OCI-LY3 (cell line): ENCODE data around the gene TMEM255B.

Experiments used
- CTCF ChIP-seq: fragments of 200-600, 300-600 bp; sonication (generic); IDR thresholded peaks from 2 replicates; pipeline ENCODE4 v1.5.1; 2014; ENCODE audit warnings: antibody characterized with exemption, low read length, low read depth
- EZH2phosphoT487 ChIP-seq: fragments of 200-600 bp; shearing (Covaris generic); IDR thresholded peaks from 2 replicates; pipeline ENCODE4 v1.6.1; 2018; ENCODE audit warnings: antibody characterized with exemption, mixed run types, low read depth

GRCh38 chr13:113754242-113754641 is 4.8 kb upstream of the TMEM255B start:
- TF ChIP-seq CTCF, result no peak
- TF ChIP-seq EZH2phosphoT487, result no peak
